ENCODE data around the gene CD44. TPM values are rescaled to one million over a fixed set of nuclear protein-coding genes. Genes with fewer than 3 reads are reported as not detected.

CD44 gene
- polyA plus RNA-seq, 2 of the 4 experiments (the other 2 are of a cell fraction): 309 to 585 TPM

- TF ChIP-seq MAFK (IDR thresholded peaks at IDR 0.05; ENCODE audit: partially characterized antibody): no peak
- TF ChIP-seq NPAS2 (CRISPR knock-in tag; IDR thresholded peaks at IDR 0.05; ENCODE audit: borderline replicate concordance): no peak
- TF ChIP-seq HOXA7 (CRISPR knock-in tag; IDR thresholded peaks at IDR 0.05): no peak
- TF ChIP-seq, protein P1, sequence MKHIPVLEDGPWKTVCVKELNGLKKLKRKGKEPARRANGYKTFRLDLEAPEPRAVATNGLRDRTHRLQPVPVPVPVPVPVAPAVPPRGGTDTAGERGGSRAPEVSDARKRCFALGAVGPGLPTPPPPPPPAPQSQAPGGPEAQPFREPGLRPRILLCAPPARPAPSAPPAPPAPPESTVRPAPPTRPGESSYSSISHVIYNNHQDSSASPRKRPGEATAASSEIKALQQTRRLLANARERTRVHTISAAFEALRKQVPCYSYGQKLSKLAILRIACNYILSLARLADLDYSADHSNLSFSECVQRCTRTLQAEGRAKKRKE (CRISPR knock-in tag; IDR thresholded peaks at IDR 0.05; ENCODE audit: low read depth): no peak
- TF ChIP-seq KDM1A (IDR thresholded peaks at IDR 0.05; ENCODE audit: low read depth): no peak
- no peak for TF ChIP-seq USF2 (IDR thresholded peaks at IDR 0.05)
- TF ChIP-seq RAD21 (conservative IDR thresholded peaks at IDR 0.05 in 1 of 2, IDR thresholded peaks at IDR 0.05 in 1 of 2): peak; percentile 60 to 77
- no peak for TF ChIP-seq MAZ (IDR thresholded peaks at IDR 0.05; ENCODE audit: borderline replicate concordance, low read depth, low read length)
- no peak for TF ChIP-seq HOXB13 (CRISPR knock-in tag; IDR thresholded peaks at IDR 0.05; ENCODE audit: low read depth)
- no peak for TF ChIP-seq KDM5A (IDR thresholded peaks at IDR 0.05)
- TF ChIP-seq JUNB (IDR thresholded peaks at IDR 0.05): no peak
- TF ChIP-seq NFE2L2 (conservative IDR thresholded peaks at IDR 0.05; ENCODE audit: low read length): no peak
Measured at GRCh38 chr11:35237860-35238715, 99.1 kb downstream of the CD44 start (continued).

DNA sequence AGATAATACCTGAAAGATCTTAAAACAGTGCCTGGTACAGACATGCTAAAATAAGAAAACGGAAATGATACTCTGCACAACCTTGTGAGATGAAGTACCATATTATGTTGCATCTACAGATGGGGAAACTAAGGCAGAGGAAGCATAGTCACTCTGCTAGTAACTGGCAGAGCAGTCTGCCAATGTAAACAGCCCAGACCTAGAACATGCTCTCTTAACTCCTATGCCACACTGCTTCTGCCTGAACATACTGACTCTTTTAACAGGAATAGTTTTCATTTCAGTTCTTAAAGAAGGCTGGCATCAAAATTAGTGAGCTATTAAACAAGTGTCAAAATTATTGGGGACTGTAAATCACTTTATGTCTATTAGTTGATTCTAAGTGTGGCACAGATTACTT, 99.9 kb downstream of the CD44 start:
- Histone ChIP-seq H3K4me3 (no peak overlapping the region), H3K9me3 (0 out of 3 replicates have a peak, but pooled peaks cover under 1% of the 10 kb centered on the region), H3K4me1 (peaks cover 9% of the 10 kb centered on the region; the same call in 2 of the 3 replicates), H3K4me2 (no peak overlapping the region), H3K27ac (no peak overlapping the region)
- CTCF ChIA-PET: interaction anchor here (0.8 to 1.8 kb wide), 6 partner anchors 14 to 312 kb away, joined by 3 to 4 read pairs (median 3); no protein-coding TSS in a partner anchor
- POLR2A ChIA-PET: no interaction called here
- WGBS (ENCODE audit: missing lambda C conversion rate): 47% methylated on average over 1 of the region's 1 CpG
- TF ChIP-seq SREBF2 (IDR thresholded peaks at IDR 0.05) (no peak), EHF (CRISPR knock-in tag; IDR thresholded peaks at IDR 0.05) (no peak), CBX8 (IDR thresholded peaks at IDR 0.05) (no peak), FOXS1 (CRISPR knock-in tag; IDR thresholded peaks at IDR 0.05) (no peak), ZC3H11A (IDR thresholded peaks at IDR 0.05) (no peak), BHLHE40 (IDR thresholded peaks at IDR 0.05; ENCODE audit: low read depth, low read length) (no peak), CBX2 (IDR thresholded peaks at IDR 0.05; ENCODE audit: borderline replicate concordance, low read depth) (no peak), NR3C1 (IDR thresholded peaks at IDR 0.05) (no peak), CHD2 (IDR thresholded peaks at IDR 0.05; ENCODE audit: low read length, partially characterized antibody) (no peak), ZNF302 (CRISPR knock-in tag; IDR thresholded peaks at IDR 0.05) (no peak), KDM5A (IDR thresholded peaks at IDR 0.05) (no peak), NPAS2 (CRISPR knock-in tag; IDR thresholded peaks at IDR 0.05; ENCODE audit: borderline replicate concordance) (no peak), MAFK (IDR thresholded peaks at IDR 0.05; ENCODE audit: partially characterized antibody) (no peak), JUN (IDR thresholded peaks at IDR 0.05) (no peak), HOXB13 (CRISPR knock-in tag; IDR thresholded peaks at IDR 0.05; ENCODE audit: low read depth) (no peak), RFX5 (IDR thresholded peaks at IDR 0.05) (no peak)
- TF ChIP-seq, protein P2, sequence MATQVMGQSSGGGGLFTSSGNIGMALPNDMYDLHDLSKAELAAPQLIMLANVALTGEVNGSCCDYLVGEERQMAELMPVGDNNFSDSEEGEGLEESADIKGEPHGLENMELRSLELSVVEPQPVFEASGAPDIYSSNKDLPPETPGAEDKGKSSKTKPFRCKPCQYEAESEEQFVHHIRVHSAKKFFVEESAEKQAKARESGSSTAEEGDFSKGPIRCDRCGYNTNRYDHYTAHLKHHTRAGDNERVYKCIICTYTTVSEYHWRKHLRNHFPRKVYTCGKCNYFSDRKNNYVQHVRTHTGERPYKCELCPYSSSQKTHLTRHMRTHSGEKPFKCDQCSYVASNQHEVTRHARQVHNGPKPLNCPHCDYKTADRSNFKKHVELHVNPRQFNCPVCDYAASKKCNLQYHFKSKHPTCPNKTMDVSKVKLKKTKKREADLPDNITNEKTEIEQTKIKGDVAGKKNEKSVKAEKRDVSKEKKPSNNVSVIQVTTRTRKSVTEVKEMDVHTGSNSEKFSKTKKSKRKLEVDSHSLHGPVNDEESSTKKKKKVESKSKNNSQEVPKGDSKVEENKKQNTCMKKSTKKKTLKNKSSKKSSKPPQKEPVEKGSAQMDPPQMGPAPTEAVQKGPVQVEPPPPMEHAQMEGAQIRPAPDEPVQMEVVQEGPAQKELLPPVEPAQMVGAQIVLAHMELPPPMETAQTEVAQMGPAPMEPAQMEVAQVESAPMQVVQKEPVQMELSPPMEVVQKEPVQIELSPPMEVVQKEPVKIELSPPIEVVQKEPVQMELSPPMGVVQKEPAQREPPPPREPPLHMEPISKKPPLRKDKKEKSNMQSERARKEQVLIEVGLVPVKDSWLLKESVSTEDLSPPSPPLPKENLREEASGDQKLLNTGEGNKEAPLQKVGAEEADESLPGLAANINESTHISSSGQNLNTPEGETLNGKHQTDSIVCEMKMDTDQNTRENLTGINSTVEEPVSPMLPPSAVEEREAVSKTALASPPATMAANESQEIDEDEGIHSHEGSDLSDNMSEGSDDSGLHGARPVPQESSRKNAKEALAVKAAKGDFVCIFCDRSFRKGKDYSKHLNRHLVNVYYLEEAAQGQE (IDR thresholded peaks at IDR 0.05): no peak
- TF ChIP-seq, protein P1 (CRISPR knock-in tag; IDR thresholded peaks at IDR 0.05; ENCODE audit: low read depth): no peak
- TF ChIP-seq, protein P3, sequence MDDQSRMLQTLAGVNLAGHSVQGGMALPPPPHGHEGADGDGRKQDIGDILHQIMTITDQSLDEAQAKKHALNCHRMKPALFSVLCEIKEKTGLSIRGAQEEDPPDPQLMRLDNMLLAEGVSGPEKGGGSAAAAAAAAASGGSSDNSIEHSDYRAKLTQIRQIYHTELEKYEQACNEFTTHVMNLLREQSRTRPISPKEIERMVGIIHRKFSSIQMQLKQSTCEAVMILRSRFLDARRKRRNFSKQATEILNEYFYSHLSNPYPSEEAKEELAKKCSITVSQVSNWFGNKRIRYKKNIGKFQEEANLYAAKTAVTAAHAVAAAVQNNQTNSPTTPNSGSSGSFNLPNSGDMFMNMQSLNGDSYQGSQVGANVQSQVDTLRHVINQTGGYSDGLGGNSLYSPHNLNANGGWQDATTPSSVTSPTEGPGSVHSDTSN (IDR thresholded peaks at IDR 0.05): no peak
- DNase-seq (ENCODE audit: low read depth in 1 of 2, low spot score in 1 of 2) (no peak), ATAC-seq (no peak), FAIRE-seq (no peak)

All from A549 (cell line).